ENCODE data around the gene AQP7. TPM values are rescaled to one million over a fixed set of nuclear protein-coding genes. Genes with fewer than 3 reads are reported as not detected.
A peak's percentile ranks its signal among the peaks of the same experiment; 100 is the strongest.
"Not testable (repeated sequence)": the region's sequence is repeated elsewhere in the genome, so short reads cannot be mapped to it uniquely, and the experiment has no call there.

AQP7 gene
- polyA plus RNA-seq, 4 donors, result 2.5 to 28.0 (median 18.7) TPM

- DNase-seq (ENCODE audit: low read depth in 4 of 4, low spot score in 3 of 4), result no peak
Measured at GRCh38 chr9:33377089-33377715, 25.2 kb downstream of the AQP7 start.

- DNase-seq (ENCODE audit: low read depth in 4 of 4, low spot score in 3 of 4), result no peak
Measured at GRCh38 chr9:33375841-33376321, 26.5 kb downstream of the AQP7 start.

- DNase-seq (ENCODE audit: low read depth in 4 of 4, low spot score in 3 of 4), result peak in 1 of 4 donors; percentile 44
Measured at GRCh38 chr9:33375238-33375840, 27.0 kb downstream of the AQP7 start.

GRCh38 chr9:33374634-33375237, 27.6 kb downstream of the AQP7 start:
- peak in 3 of 4 donors; percentile 62 to 74 (median 64) for DNase-seq (ENCODE audit: low read depth in 4 of 4, low spot score in 3 of 4)

- DNase-seq (ENCODE audit: low read depth in 4 of 4, low spot score in 3 of 4), result no peak
Measured at GRCh38 chr9:33374190-33374589, 28.2 kb downstream of the AQP7 start.

- no peak for DNase-seq (ENCODE audit: low read depth in 4 of 4, low spot score in 3 of 4)
Measured at GRCh38 chr9:33372900-33373299, 29.5 kb downstream of the AQP7 start.

GRCh38 chr9:33366979-33367480, 35.3 kb downstream of the AQP7 start:
- no peak for DNase-seq (ENCODE audit: low read depth in 4 of 4, low spot score in 3 of 4)

- DNase-seq (ENCODE audit: low read depth in 4 of 4, low spot score in 3 of 4), result not testable (repeated sequence)
Measured at GRCh38 chr9:33364814-33365213, 37.6 kb downstream of the AQP7 start.

- no peak for DNase-seq (ENCODE audit: low read depth in 4 of 4, low spot score in 3 of 4)
Measured at GRCh38 chr9:33364127-33364526, 38.2 kb downstream of the AQP7 start.

- not testable (repeated sequence) for DNase-seq (ENCODE audit: low read depth in 4 of 4, low spot score in 3 of 4)
Measured at GRCh38 chr9:33358641-33359040, 43.7 kb downstream of the AQP7 start.

- DNase-seq (ENCODE audit: low read depth in 4 of 4, low spot score in 3 of 4), result no peak
Measured at GRCh38 chr9:33355933-33356332, 46.4 kb downstream of the AQP7 start.

GRCh38 chr9:33354651-33355211, 47.6 kb downstream of the AQP7 start:
- DNase-seq (ENCODE audit: low read depth in 4 of 4, low spot score in 3 of 4), result no peak

- DNase-seq (ENCODE audit: low read depth in 4 of 4, low spot score in 3 of 4), result no peak
Measured at GRCh38 chr9:33351547-33351946, 50.8 kb downstream of the AQP7 start.

GRCh38 chr9:33350310-33350709, 52.1 kb downstream of the AQP7 start:
- DNase-seq (ENCODE audit: low read depth in 4 of 4, low spot score in 3 of 4), result no peak

GRCh38 chr9:33349743-33350142, 52.6 kb downstream of the AQP7 start:
- no peak for DNase-seq (ENCODE audit: low read depth in 4 of 4, low spot score in 3 of 4)

GRCh38 chr9:33348998-33349397, 53.4 kb downstream of the AQP7 start:
- no peak for DNase-seq (ENCODE audit: low read depth in 4 of 4, low spot score in 3 of 4)

GRCh38 chr9:33346564-33346963, 55.8 kb downstream of the AQP7 start:
- no peak for DNase-seq (ENCODE audit: low read depth in 4 of 4, low spot score in 3 of 4)

GRCh38 chr9:33344145-33344544, 58.2 kb downstream of the AQP7 start:
- no peak for DNase-seq (ENCODE audit: low read depth in 4 of 4, low spot score in 3 of 4)

- DNase-seq (ENCODE audit: low read depth in 4 of 4, low spot score in 3 of 4), result no peak
Measured at GRCh38 chr9:33341182-33341581, 61.2 kb downstream of the AQP7 start.

GRCh38 chr9:33340186-33340585, 62.2 kb downstream of the AQP7 start:
- DNase-seq (ENCODE audit: low read depth in 4 of 4, low spot score in 3 of 4), result no peak

All from left renal pelvis (tissue), 4 donors.